HCEC 1CT (cell line): ENCODE results near the gene ANKMY1.

ENCODE experiments used
- DNase-seq: peaks from one replicate; pipeline ENCODE4 v3.0.0-alpha.2; 2017

Gene ANKMY1

GRCh38 chr2:240467659-240468302 is 90.0 kb downstream of the ANKMY1 start:
- no peak for DNase-seq

DNA sequence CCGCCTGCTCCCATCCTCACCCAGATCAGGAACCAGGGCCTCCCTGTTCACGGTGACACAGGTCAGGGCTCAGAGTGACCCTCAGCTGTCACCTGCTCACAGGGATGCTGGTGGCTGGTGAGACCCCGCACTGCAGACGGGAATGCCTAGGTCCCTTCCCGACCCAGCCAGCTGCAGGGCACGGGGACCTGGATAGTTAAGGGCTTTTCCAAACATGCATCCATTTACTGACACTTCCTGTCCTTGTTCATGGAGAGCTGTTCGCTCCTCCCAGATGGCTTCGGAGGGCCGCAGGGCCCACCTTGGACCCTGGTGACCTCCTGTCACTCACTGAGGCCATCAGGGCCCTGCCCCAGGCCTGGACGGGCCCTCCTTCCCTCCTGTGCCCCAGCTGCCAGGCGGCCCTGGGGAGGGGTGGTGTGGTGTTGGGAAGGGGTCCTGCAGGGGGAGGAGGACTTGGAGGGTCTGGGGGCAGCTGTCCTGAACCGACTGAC is 90.6 kb downstream of the ANKMY1 start:
- no peak for DNase-seq

- DNase-seq: no peak
Measured at GRCh38 chr2:240466579-240467148, 91.1 kb downstream of the ANKMY1 start.

DNA sequence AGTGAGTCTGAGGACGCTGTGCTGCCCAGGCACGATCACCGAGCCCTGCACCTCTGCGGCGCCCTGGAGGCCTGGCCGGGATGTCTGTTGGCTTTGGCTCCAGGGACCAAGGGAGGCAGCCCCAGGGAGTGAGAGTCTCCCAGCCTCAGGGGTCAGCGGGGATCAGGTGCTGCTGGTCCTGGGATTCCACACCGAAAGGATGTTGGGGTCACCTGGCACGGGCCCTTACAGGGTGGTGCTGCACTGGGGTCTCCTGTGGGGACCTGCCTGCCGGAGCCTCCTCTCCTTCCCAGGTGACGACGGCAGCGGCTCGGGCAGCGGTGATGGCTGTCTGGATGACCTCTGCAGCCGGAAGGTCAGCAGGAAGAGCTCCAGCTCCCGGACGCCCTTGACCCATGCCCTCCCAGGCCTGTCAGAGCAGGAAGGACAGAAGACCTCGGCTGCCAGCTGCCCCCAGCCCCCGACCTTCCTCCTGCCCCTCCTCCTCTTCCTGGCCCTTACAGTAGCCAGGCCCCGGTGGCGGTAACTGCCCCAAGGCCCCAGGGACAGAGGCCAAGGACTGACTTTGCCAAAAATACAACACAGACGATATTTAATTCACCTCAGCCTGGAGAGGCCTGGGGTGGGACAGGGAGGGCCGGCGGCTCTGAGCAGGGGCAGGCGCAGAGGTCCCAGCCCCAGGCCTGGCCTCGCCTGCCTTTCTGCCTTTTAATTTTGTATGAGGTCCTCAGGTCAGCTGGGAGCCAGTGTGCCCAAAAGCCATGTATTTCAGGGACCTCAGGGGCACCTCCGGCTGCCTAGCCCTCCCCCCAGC is 91.8 kb downstream of the ANKMY1 start:
- no peak for DNase-seq

- no peak for DNase-seq
Measured at GRCh38 chr2:240465268-240465764, 92.5 kb downstream of the ANKMY1 start.

- no peak for DNase-seq
Measured at GRCh38 chr2:240464514-240465241, 93.1 kb downstream of the ANKMY1 start.

DNA sequence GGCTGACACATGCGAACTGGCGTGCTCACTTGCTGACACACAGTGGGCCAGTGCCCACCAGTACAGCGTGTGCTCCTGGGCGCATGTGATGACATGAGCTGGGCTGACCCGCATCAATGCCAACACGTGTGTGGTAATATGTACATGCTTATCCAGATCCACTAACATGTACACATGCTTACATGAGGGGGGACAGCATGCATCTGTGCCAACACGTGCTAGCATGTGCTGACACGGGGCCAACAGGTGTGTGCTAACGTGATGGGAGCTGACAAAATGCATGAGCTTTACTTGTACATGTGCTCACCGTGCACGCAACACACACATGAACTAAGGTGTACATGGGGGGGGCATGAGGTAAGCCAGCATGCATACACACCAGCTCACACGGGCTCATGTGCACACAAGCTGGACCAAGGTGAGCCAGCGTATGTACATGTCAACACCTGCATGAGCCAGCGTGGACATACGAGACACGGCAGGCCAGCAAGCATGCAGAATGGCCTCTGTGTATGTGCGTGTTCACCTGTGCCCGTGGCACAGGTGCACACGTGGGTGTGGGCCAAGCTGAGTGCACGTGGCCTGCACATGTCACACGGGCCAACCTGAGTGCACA is 93.8 kb downstream of the ANKMY1 start:
- no peak for DNase-seq

GRCh38 chr2:240463274-240463865 is 94.4 kb downstream of the ANKMY1 start:
- DNase-seq: no peak

GRCh38 chr2:240462707-240463273 is 95.0 kb downstream of the ANKMY1 start:
- DNase-seq: no peak

DNA sequence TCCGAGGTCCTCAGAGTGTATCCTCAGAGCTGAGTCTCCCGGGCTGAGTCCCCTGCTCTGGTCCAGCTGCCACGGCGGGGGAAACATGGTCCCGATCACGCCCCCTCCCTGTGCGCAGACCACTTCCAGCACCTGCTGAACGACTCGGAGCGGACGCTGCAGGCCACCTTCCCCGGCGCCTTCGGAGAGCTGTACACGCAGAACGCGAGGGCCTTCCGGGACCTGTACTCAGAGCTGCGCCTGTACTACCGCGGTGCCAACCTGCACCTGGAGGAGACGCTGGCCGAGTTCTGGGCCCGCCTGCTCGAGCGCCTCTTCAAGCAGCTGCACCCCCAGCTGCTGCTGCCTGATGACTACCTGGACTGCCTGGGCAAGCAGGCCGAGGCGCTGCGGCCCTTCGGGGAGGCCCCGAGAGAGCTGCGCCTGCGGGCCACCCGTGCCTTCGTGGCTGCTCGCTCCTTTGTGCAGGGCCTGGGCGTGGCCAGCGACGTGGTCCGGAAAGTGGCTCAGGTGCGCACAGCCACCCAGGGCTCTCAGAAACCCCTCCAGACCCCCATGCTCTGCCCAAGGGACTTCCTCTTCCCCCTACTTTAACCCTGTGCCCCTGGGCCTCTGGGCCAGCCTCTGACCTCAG is 95.6 kb downstream of the ANKMY1 start:
- DNase-seq: no peak

GRCh38 chr2:240461471-240462072 is 96.2 kb downstream of the ANKMY1 start:
- DNase-seq: no peak

GRCh38 chr2:240460781-240461431 is 96.9 kb downstream of the ANKMY1 start:
- DNase-seq: no peak

DNA sequence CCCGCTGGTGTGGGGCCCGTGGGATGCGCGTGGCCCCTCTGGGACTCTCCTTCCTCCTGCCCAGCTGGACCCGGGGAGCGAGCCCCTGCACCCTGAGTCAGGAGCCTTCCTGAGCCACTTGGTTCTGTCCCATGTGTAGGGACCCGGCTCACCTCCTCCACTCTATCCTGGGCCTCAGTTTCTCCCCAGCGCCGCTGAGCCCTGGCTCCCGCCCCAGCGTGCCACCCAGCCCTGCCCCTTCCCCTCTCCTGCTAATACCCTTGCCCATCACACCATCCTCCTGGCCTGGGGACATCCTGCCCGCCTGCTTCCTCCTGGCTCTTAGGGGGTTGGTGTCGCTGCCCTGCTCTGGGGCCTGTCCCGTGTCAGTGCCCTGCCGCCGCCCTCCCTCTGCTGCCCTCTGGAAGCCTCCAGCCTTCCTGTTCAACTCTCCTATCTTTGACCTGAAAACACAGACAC is 97.5 kb downstream of the ANKMY1 start:
- no peak for DNase-seq

GRCh38 chr2:240459401-240460252 is 98.2 kb downstream of the ANKMY1 start:
- no peak for DNase-seq

GRCh38 chr2:240458900-240459391 is 98.8 kb downstream of the ANKMY1 start:
- no peak for DNase-seq

DNA sequence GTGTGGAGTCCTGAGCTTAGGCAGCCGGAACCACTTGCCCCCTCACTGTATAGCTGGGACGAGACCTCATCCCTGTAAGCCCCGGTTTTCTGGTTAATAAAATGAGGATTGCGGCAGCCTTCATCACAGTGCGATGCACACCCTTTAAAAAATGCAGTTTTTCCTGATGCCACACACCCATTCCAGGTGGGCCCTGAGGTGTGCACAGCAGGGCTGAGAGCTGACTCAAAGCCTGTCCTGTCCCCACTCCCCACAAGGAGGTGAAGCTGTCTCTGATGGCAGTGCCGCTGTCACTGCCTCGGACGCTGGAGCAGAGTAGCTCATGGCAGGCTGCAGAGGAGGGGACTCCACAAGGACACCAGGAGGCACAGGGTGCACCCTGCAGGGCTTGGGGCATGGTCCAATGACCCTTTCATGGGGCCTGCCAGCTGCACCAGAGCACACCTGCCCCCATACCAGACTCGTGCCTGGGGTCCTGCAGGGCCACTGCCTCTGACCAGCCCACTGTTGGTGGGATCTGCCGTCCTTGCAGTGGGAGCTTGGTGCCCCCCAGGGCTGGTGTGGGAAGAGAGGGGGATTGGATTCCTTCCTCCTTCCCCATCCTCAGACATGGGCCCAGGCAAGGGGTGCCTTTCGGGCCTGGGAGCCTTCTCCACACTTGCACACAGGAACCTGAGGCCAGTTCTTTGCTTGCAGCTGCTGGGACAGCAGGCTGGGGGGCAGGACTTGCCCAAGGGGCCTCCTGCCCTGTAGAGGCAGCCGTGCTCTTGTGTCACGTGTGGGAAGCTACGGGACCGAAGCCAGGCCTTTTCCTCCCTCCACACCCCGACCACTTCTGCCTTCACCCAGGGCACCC is 99.5 kb downstream of the ANKMY1 start:
- DNase-seq: no peak

DNA sequence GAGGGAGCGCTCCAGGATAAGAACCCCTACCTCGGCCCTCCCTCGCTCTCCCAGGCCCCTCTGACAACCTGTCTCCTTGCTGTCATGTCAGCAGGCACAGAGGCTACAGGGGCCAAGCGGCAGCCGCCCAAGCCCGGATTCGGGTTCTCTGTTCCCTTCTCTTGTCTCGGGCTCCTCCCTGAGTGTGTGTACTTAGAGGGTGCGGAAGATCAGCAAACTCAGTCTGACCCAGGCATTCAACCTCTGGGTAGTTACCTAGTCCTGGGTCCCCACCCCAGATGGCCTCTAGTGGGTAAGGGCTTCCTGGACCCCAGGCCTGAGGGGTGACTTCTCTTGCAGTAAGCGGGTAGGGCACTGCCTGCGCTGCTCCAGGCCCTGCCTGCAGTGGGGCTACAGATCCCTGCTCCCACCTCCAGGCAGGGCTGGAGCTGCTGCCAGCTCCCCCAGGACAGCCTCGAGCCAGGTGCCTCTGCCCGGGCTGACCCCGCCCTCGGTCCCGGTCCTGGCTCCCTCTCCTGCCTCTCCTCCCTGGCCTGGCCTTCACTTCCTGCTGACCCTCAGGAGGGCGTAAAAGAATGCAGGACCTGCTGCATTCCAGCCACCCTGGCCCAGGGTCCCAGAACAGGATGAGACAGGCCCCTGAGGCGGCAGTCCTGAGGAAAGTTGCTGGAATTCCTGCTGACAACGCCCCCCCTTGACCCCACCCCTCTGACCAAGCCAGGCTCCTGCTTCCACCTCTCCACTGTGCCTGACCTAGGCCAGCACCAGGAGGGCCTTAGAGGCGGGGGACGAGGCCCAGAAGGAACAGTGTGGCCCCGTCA is 100.4 kb downstream of the ANKMY1 start:
- DNase-seq: no peak
